ENCODE measurements around the gene TMEM183A. TPM values are rescaled to one million over a fixed set of nuclear protein-coding genes. Genes with fewer than 3 reads are reported as not detected.

Gene TMEM183A
- total and polyA plus RNA-seq, 9 of the 15 experiments (the other 6 are each of a cell fraction or from before 2014, with no cell fraction given) = 23.4 to 190 (median 124) TPM

GRCh38 chr1:202959276-202959620 is 47.9 kb upstream of the TMEM183A start:
- H3K79me2 ChIP-seq (ENCODE audit: control insufficient read depth, insufficient read depth, low read length) = peaks cover 37% of the 10 kb centered on the region
- peaks cover 12% of the 10 kb centered on the region; the same call in 1 of the 2 replicates for H4K20me1 ChIP-seq (replicated peaks; ENCODE audit: control insufficient read depth, insufficient read depth, low read length)
- H3K4me2 ChIP-seq (ENCODE audit: insufficient read depth, low read length) = peak overlapping the region; percentile 95
- H3K9me1 ChIP-seq (ENCODE audit: control insufficient read depth, insufficient read depth, low read length) = no peaks in the 10 kb centered on the region
- ATAC-seq (peak; percentile 50), DNase-seq (ENCODE audit: extremely low read depth in 1 of 4, low spot score in 3 of 4) (peak; percentile 27 to 74 (median 53)), FAIRE-seq (peak; percentile 81)
- no peaks in the 10 kb centered on the region for H3K9me3 ChIP-seq (replicated peaks; ENCODE audit: control insufficient read depth, insufficient read depth, low read depth, low read length)
- intact Hi-C loops (cut with micrococcal nuclease) = loop anchor here (2.0 to 5.0 kb wide), 2 partner anchors 32 to 72 kb away; partner anchors contain the start of genes KLHL12 and RABIF
- no peak overlapping the region for H3K4me3 ChIP-seq
- WGBS (ENCODE audit: insufficient coverage, low coverage, missing lambda C conversion rate) = 0% methylated on average over 1 of the region's 1 CpG
- H3K36me3 ChIP-seq (ENCODE audit: control insufficient read depth, insufficient read depth, low read length) = peaks cover 53% of the 10 kb centered on the region
- in situ Hi-C loops (cut with MboI) = no loop called here
- POLR2A ChIA-PET = interaction anchor here (0.6 to 1.6 kb wide), 7 partner anchors 8 to 1451 kb away, joined by 3 to 14 read pairs (median 3); no protein-coding TSS in a partner anchor
- H3K27me3 ChIP-seq (ENCODE audit: control insufficient read depth in 2 of 2, insufficient read depth in 2 of 2, low read length in 2 of 2) = no peaks in the 10 kb centered on the region
- CTCF ChIA-PET (ENCODE audit: low intra/inter-chr PET ratio) = no interaction called here
- H3K4me1 ChIP-seq (replicated peaks in 1 of 2; ENCODE audit: control insufficient read depth in 2 of 2, insufficient read depth in 2 of 2, low read length in 2 of 2) = peaks cover 15 to 23% of the 10 kb centered on the region in 2 experiments
- no TSS peak for BruUV-seq (replicated peaks)
- H3K27ac ChIP-seq (ENCODE audit: extremely low read depth, low read depth, low read length) = peak overlapping the region; percentile 64
- H2AFZ ChIP-seq (ENCODE audit: low read depth, low read length) = peak overlapping the region; percentile 30
- peak overlapping the region in 1 of 2 experiments; percentile 67; a peak in 2 of 4 replicates for H3K9ac ChIP-seq (ENCODE audit: insufficient read depth in 1 of 2, low read depth in 2 of 2, low read length in 2 of 2)
- TF ChIP-seq ZNF592 (IDR thresholded peaks at IDR 0.05) = 0 out of 2 replicates have a peak, but pooled peaks have one; percentile 28
- TF ChIP-seq, protein P1, sequence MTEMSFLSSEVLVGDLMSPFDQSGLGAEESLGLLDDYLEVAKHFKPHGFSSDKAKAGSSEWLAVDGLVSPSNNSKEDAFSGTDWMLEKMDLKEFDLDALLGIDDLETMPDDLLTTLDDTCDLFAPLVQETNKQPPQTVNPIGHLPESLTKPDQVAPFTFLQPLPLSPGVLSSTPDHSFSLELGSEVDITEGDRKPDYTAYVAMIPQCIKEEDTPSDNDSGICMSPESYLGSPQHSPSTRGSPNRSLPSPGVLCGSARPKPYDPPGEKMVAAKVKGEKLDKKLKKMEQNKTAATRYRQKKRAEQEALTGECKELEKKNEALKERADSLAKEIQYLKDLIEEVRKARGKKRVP (CRISPR knock-in tag; IDR thresholded peaks at IDR 0.05) = no peak
- no peak for TF ChIP-seq OTX1 (CRISPR knock-in tag; IDR thresholded peaks at IDR 0.05)
- TF ChIP-seq CEBPG (CRISPR knock-in tag; IDR thresholded peaks at IDR 0.05) = peak; percentile 60; the same call in 1 of the 2 replicates
- peak; percentile 13 to 61; a peak in 2 of 4 replicates for TF ChIP-seq CEBPG (tag; conservative IDR thresholded peaks at IDR 0.05 in 1 of 2, IDR thresholded peaks at IDR 0.05 in 1 of 2)
- no peak for TF ChIP-seq SP1 (CRISPR knock-in tag; IDR thresholded peaks at IDR 0.05)
- TF ChIP-seq ZNF174 (CRISPR knock-in tag; IDR thresholded peaks at IDR 0.05) = no peak
- TF ChIP-seq ETV5 (CRISPR knock-in tag; IDR thresholded peaks at IDR 0.05; ENCODE audit: low read depth) = 0 out of 2 replicates have a peak, but pooled peaks have one; percentile 7
- TF ChIP-seq TBP (optimal IDR thresholded peaks at IDR 0.05; ENCODE audit: low read depth, low read length) = peak; percentile 16
- TF ChIP-seq, protein P2, sequence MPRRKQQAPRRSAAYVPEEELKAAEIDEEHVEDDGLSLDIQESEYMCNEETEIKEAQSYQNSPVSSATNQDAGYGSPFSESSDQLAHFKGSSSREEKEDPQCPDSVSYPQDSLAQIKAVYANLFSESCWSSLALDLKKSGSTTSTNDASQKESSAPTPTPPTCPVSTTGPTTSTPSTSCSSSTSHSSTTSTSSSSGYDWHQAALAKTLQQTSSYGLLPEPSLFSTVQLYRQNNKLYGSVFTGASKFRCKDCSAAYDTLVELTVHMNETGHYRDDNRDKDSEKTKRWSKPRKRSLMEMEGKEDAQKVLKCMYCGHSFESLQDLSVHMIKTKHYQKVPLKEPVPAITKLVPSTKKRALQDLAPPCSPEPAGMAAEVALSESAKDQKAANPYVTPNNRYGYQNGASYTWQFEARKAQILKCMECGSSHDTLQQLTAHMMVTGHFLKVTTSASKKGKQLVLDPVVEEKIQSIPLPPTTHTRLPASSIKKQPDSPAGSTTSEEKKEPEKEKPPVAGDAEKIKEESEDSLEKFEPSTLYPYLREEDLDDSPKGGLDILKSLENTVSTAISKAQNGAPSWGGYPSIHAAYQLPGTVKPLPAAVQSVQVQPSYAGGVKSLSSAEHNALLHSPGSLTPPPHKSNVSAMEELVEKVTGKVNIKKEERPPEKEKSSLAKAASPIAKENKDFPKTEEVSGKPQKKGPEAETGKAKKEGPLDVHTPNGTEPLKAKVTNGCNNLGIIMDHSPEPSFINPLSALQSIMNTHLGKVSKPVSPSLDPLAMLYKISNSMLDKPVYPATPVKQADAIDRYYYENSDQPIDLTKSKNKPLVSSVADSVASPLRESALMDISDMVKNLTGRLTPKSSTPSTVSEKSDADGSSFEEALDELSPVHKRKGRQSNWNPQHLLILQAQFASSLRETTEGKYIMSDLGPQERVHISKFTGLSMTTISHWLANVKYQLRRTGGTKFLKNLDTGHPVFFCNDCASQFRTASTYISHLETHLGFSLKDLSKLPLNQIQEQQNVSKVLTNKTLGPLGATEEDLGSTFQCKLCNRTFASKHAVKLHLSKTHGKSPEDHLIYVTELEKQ (CRISPR knock-in tag; IDR thresholded peaks at IDR 0.05) = no peak
- TF ChIP-seq ZNF197 (CRISPR knock-in tag; IDR thresholded peaks at IDR 0.05; ENCODE audit: low read depth) = no peak
- TF ChIP-seq ARID1B (IDR thresholded peaks at IDR 0.05) = peak; percentile 54
- TF ChIP-seq ZBTB7A (IDR thresholded peaks at IDR 0.05; ENCODE audit: borderline replicate concordance, control insufficient read depth, low read depth, low read length) = no peak
- no peak for TF ChIP-seq ZKSCAN8 (CRISPR knock-in tag; IDR thresholded peaks at IDR 0.05)
